Choroid plexus epithelial cell (primary cell): ENCODE data around the gene DTX2.
A peak's percentile ranks its signal among the peaks of the same experiment; 100 is the strongest.
"Not testable (repeated sequence)": the region's sequence is repeated elsewhere in the genome, so short reads cannot be mapped to it uniquely, and the experiment has no call there.

Source experiments
- DNase-seq: peaks from one replicate; pipeline ENCODE4 v3.0.0-alpha.2; 2010; ENCODE audit warnings: low read depth
- H3K4me3 ChIP-seq: 2 replicates; pipeline ENCODE4 v1.5.1; 2011; ENCODE audit warnings: low read depth, mild to moderate bottlenecking, control low read depth, low read length, moderate library complexity
- TF ChIP-seq, protein P1 (sequence below): conservative IDR thresholded peaks from 2 replicates; pipeline ENCODE4 v1.5.1; 2011; ENCODE audit warnings: low read depth, mild to moderate bottlenecking, control low read depth, inconsistent platforms, low read length, moderate library complexity

Gene DTX2

DNA sequence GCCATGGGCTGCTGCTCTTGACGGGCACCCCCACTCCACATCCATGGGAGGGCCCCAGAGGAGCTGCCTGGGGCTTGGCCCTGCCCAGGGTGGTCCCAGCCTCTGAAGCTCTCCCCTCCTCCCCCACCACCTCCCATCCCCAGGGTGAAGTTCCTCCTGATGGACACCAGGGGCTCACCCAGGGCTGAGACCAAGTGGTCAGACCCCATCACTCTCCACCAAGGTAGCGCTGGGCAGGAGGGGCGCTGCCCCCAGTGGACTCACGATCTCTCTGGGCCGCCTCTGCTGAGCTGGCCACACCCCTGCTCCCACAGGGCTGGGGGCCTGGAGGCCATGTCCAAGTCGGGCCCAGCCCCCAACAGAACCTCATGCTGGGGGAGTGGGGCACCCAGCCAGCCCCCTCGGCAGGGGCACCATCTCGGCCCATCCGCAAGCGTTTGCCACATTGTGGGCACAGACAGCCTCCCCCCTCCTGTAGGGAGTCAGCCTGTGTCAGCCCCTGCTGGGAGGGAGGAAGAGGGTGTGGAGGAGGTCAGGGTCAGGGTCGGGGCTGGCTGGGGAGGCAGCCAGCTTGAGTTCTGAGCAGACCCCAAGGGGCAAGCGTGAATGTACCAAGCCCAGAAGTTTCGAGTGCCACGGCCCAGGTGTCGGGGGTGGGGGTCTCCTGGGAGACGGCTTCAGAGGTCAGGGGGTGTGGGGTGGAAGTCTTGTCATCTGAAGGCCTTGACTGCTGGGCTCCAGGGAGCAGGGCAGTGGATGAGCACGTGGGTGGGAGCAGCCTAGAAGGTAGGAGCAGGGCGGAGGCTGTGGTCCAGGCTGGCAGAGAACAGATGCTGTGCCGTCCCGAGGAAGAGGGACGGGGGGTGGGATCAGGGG, 51.7 kb downstream of the DTX2 start:
- DNase-seq: peak; percentile 31
- H3K4me3 ChIP-seq: no peak overlapping the region
- TF ChIP-seq, protein P1, sequence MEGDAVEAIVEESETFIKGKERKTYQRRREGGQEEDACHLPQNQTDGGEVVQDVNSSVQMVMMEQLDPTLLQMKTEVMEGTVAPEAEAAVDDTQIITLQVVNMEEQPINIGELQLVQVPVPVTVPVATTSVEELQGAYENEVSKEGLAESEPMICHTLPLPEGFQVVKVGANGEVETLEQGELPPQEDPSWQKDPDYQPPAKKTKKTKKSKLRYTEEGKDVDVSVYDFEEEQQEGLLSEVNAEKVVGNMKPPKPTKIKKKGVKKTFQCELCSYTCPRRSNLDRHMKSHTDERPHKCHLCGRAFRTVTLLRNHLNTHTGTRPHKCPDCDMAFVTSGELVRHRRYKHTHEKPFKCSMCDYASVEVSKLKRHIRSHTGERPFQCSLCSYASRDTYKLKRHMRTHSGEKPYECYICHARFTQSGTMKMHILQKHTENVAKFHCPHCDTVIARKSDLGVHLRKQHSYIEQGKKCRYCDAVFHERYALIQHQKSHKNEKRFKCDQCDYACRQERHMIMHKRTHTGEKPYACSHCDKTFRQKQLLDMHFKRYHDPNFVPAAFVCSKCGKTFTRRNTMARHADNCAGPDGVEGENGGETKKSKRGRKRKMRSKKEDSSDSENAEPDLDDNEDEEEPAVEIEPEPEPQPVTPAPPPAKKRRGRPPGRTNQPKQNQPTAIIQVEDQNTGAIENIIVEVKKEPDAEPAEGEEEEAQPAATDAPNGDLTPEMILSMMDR: peak; percentile 58

DNA sequence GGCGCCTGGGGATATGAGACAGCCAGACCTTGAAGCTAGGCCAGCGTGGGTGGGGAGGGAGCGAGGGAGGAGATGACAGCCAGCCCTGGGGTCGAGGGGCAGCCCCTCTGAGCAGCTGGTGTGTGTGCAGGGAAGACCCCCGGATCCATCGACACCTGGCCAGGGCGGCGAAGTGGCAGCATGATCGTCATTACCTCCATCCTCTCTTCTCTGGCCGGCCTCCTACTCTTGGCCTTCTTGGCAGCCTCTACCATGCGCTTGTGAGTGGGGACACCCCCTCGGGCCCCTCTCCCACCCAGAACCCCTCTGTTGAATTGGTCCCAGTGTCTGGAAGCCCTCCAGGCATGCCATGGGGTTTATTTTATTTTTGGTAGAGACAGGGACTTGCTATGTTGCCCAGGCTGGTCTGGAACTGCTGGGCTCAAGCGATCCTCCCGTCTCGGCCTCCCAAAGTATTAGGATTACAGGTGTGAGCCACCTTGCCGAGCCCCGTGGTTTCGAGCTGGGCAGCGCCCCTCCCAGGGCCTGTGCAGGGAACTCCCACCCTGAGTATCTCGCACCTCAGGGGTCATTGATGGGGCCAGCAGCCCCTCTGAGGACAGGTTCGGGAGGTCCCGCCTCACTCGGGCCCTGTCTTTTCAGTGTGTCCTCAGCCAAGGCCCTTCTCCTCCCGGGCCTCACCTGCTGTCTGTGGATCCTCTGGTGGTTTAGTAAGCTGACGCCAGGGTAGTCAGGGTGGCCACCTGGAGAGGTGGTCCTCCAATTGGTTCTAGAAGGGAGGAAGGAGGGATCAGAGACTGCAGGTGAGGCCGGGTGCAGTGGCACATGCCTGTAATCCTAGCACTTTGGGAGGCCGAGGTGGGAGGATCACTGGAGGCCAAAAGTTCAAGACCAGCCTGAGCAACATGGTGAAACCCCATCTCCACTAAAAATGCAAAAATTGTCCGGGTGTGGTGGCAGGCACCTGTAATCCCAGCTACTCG, 52.6 kb downstream of the DTX2 start:
- no peak for DNase-seq
- TF ChIP-seq, protein P1: no peak
- H3K4me3 ChIP-seq: no peak overlapping the region

DNA sequence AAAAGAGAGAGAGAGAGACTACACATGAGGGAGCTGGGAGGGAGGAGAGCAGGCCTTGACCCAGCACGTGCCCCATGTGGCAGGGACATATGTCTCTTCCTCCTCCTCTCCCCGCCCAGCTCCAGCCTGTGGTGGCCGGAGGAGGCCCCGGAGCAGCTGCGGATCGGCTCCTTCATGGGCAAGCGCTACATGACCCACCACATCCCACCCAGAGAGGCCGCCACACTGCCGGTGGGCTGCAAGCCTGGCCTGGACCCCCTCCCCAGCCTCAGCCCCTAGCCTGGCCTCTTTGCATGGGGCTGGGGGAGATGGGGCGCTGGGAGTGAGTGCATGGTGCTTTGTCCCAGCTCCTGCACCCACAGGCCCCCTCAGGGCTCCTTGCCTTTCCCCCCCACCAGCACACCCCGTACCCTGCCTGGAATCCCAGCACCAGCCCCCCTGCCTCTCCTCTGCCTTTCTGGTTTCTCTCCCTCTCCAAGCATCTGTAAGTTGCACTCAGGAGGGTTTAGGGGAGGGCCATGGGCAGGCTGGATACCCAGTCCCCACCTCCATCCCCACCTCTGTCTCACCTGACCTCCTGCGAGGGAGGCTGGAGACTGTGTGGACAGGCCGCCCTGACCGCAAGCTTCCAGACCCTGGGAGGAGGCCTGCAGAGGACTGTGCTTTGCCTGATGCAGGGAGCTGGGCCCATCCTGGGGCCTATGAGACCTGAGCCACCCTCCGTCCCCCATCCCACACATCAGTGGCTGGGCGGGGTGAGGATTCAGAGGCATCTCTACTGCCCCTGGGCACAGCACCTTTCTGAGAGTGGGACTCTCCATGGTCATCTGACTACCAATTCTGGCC, 53.6 kb downstream of the DTX2 start:
- no peak overlapping the region for H3K4me3 ChIP-seq
- TF ChIP-seq, protein P1: no peak
- DNase-seq: no peak

DNA sequence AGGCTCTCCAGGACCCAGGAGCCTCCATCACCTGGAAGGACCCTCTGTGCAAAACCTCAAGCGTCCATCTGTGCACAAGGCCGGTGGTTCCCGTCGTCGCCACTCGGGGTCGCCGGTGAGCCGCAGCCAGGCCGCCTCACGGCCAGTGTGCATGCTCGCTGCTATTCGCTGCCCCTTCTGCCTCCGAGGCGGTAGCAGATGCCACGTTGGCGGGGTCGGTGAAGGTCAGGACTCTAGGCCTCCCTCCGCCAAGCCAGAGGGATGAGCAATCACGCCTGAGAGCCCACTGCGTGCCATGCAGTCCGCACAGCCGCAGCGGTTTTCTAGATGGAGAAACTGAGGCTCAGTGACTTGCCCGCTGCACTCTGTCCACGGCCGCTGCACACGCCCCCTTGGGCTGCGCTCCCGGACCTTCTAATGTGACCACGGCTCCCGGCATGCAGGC, 54.5 kb downstream of the DTX2 start:
- peak overlapping the region; percentile 30 for H3K4me3 ChIP-seq
- peak; percentile 66 for DNase-seq
- TF ChIP-seq, protein P1: peak; percentile 96

DNA sequence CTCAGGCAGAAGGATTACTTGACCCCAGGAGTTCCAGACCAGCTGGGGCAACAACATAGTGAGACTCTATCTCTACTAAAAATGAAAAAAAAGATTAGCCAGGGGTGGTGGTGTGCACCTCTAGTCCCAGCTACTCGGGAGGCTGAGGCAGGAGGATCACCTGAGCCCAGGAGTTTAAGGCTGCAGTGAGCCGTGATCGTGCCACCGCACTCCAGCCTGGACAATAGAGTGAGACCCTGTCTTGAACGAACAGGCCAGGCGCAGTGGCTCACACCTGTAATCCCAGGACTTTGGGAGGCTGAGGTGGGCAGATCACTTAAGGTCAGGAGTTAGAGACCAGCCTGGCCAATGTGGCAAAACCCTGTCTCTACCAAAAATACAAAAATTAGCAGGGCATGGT, 55.4 kb downstream of the DTX2 start:
- not testable (repeated sequence) for DNase-seq, H3K4me3 ChIP-seq

DNA sequence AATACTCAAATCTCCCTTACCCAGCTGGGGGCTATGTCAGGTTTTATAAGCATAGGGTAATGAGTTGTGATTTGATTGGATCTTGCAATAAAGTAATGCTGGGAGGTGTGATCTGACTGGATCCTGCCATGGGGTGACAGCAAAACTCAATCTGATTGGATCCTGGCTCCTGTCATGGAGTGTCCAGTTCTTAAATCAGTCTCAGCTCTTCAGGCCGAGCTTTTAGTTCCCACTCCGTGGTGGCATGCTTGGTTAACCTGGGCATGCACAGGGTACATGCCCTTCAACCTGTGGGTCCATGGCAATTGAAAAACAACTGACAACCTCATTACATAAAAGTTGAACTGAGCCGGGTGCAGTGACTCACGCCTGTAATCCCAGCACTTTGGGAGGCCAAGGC, 64.7 kb downstream of the DTX2 start:
- not testable (repeated sequence) for DNase-seq, H3K4me3 ChIP-seq

DNA sequence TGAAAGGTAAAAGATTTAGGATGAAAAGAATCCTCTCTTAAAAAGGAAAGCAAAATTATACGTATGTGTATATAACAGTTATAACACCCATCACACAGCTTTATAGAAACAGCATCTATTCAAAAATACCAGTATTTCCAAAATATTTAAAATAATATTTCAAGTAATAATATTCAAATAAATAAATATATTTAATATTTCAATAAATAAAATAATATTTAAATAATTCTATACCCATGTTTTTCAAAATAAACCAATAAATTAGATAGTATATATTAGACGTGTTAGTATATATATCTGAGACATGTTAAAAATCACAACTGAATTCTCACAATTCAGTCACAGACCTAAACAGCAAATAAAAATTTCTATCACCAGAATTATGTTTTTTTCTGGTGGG, 70.1 kb downstream of the DTX2 start:
- H3K4me3 ChIP-seq, DNase-seq: not testable (repeated sequence)

DNA sequence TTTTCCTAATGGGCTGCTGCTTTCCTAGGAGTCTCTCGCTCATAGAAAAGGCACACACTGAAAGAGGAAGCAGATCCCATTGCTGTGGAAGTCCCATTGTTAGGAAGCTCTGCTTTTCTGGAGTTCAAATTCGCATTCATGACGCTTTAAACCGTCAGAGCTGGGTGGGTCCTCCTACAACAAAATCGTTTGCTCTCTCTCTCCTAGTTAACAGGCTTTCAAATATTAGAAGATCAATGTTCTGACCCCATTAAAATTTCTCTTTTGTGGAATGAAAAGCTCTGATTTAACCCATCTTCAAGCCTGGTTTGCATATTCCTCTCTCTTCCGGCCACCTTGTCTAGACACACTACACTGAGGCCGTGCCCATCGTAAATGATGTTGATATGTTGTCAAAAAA, 81.7 kb downstream of the DTX2 start, which contains the start of gene SPDYE16:
Gene SPDYE16, minus strand, starts transcription at position 101 of the 400 bp plus-strand sequence. CDS start 1,838 bp downstream, outside the sequence.
- not testable (repeated sequence) for H3K4me3 ChIP-seq, DNase-seq

DNA sequence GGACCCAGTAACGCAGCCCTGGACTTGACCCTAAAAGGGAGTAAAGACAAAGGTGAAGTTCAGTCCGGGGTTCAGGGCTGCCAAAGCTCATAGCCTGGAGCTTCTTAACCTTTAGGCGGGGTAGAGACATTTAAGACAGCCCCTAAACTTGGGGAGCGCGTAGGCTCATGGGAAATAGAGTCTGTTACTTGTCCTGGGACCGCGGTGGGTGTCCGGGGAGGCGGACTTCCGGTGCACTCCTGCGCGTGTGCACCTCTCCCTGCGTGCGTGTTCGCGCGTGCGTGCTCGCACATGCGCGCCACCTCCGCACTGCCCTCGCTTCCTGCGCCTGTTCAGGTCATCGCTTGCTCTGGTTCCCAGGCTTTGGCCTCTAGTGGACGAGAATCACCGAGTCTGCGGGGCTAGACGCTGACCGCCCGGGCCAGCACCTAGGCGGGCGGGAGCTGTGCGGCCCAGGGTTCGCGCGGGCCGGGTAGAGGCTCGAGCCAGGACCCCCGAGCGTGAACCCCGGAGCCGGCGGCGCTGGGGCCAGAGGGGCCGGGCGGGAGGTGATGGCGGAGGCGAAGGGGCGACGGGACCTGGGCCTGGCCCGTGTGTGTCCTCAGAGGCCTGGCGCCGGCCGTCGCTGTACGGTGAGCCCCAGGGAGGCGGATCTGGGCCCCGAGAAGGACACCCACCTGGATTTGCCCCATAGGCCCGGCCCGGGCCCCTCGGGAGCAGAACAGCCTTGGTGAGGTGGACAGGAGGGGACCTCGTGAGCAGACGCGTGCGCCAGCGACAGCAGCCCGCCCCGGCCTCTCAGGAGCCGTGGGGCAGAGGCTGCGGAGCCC, 87.7 kb downstream of the DTX2 start:
- peak; percentile 92 for DNase-seq
- H3K4me3 ChIP-seq: peak overlapping the region; percentile 71

DNA sequence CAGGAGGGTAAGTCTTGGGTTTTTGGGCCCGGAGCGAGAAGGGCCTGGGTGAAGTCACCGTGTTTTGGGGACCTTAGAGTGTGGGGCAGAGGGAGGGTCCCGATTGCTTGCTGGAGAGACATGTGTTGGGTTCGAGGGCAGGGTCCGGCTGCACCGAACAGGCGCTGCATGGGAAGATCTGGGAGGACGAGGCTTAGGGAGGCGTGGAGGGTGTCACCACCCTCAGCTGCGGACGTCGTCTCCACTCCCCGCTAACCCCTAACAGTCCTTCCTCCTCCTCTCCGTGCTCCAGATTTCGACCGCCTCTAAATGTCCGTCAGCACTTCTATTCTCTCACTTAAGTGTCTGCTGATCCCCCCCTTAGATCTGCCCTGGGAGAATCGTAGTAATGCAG, 88.3 kb downstream of the DTX2 start:
- DNase-seq: not testable (repeated sequence)
- peak overlapping the region; percentile 71 for H3K4me3 ChIP-seq

DNA sequence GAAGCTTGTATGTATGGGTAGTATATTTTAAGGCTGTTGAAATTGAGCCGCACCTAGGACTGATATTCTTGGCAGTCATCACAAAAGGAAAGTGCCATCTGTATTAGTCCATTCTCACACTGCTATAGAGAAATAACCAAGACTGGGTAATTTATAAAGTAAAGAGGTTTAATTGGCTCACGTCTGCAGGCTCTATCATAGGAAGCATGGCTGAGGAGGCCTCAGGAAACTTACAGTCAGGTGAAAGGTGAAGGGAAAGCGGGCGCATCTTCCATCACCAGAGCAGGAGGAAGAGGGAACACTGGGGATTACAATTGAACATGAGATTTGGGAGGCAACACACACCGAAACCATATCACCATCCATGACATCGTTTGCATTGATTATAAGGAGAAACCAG, 90.5 kb downstream of the DTX2 start:
- H3K4me3 ChIP-seq, DNase-seq: not testable (repeated sequence)
